Stimulated activated CD4-positive, alpha-beta T cell treated with anti-CD3 and anti-CD28 coated beads, Interleukin-4, amount 100 ng/mL, for 48 hours (primary cell): ENCODE data around the gene FGF18.
"Not testable (repeated sequence)": the region's sequence is repeated elsewhere in the genome, so short reads cannot be mapped to it uniquely, and the experiment has no call there.

Source experiments
- DNase-seq, 2 donors: peaks; one replicate each; pipeline ENCODE4 v3.0.0-alpha.2; 2020; ENCODE audit warnings: low read depth in 2 of 2

Gene FGF18

GRCh38 chr5:171496456-171496855, 77.0 kb downstream of the FGF18 start:
- DNase-seq = no peak

GRCh38 chr5:171497494-171497893, 78.0 kb downstream of the FGF18 start:
- not testable (repeated sequence) for DNase-seq

- no peak for DNase-seq
Measured at GRCh38 chr5:171498166-171498565, 78.7 kb downstream of the FGF18 start.

DNA sequence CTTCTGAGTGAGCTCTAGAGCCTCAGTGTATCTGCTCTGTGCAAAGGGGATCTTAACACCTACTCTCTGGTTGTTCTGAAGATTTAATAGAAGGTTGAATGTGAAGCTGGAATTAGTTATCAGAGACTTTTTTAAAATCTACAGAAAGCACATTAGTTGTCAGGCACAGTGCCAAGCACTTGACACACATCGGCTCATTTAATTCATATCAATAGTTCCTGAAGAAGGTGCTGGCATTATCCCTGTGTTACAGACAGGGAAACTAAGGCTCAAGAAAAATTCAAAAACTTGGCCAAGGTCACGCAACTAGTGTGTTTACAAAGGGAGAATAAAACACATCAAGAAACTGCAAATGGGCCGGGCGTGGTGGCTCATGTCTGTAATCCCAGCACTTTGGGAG, 80.2 kb downstream of the FGF18 start:
- DNase-seq = no peak

DNA sequence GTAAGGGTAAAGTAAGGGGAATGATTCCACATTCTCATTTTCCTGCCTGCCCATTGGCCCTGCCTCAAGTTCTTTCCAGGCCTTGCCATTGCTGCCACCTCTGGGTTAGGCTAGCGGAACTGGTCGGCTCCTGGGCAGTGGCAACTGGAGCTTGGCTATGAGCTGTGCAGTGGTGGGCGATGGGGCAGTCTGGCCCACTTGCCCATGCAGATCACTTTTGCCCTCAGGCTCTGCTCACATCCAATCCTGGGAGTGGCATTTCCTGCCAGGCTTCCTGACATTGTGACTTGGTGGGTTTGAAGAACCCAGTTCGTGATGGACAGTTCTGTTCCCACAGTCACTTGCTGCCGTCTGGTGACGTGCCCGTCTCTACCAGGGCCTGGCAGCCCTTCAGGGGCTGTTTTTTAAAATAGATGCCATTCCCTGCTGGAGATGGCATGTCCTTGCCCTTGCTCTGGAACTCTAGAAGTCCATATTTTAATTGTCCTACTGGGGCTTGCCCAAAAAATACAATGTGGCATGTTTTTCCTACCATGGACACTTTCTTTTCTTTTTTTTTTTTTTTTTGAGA, 86.1 kb downstream of the FGF18 start:
- no peak for DNase-seq

GRCh38 chr5:171506951-171507350, 87.5 kb downstream of the FGF18 start:
- DNase-seq = no peak
